ENCODE results near the gene ABHD8. TPM values are rescaled to one million over a fixed set of nuclear protein-coding genes. Genes with fewer than 3 reads are reported as not detected.

Gene ABHD8
- total RNA-seq, 2 donors from 2014 or later: 11.2 to 11.6 TPM

DNA sequence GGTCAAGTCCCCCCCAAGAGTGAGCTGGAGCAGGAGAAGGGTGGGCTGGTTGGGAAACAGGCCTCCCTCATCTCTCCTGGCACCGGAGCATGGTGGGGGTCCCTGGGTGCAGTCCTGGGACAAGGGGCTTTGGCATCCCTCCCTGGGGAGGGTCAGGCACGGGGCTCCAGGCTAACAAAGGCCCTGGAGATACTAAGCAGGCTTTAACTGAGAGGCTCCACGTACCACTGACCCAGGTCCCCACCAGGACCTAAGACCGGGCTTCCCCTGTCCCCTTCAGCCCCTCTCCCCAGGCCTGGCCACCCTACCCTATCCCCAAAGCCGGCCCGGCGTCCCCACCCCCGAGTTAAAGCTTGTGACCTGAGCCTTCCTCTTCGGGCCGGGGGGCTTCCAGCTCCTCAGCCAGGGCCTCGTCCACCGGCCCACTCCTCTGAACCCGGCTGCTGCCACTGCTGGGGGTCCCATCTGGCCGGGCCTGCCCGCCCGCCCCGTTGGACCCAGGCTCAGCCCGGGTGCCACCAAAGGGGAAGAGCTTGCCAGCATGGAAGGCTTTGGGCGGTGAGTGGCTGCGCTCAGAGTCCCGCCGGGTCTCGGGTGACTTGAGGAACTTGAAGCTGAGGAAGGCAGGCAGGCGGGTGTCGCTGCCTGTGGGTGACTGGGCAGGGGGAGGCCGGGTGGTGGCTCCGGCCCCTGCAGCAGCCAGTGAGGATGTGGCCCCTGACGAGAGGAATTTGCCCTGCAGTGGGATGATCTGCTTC lies 21.3 kb upstream of the ABHD8 start:
- ATAC-seq: no peak
- intact Hi-C loops (cut with DNase I): no loop called here
- no peak for DNase-seq

DNA sequence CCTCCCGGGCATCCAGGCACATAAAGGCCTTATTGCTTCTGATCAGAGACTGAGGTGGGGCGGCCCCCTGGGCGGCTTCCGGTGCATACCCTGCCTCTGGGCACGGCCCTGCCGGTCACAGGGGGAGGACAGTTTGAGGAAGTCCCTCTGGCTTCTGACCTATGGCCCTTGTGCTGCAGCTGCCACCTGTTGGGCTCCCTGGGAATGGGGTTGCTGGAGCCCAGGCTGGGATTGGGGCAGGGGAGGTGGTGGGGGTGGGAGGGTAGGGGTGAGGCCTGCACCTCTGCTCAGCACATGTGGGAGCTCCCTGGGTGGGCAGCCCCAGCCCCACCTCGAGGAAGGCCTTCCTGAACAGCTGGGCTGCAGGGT lies 20.7 kb upstream of the ABHD8 start:
- intact Hi-C loops (cut with DNase I): no loop called here
- ATAC-seq (no peak), DNase-seq (no peak)

GRCh38 chr19:17323300-17323963 lies 20.2 kb upstream of the ABHD8 start:
- intact Hi-C loops (cut with DNase I): no loop called here
- ATAC-seq: no peak
- no peak for DNase-seq

DNA sequence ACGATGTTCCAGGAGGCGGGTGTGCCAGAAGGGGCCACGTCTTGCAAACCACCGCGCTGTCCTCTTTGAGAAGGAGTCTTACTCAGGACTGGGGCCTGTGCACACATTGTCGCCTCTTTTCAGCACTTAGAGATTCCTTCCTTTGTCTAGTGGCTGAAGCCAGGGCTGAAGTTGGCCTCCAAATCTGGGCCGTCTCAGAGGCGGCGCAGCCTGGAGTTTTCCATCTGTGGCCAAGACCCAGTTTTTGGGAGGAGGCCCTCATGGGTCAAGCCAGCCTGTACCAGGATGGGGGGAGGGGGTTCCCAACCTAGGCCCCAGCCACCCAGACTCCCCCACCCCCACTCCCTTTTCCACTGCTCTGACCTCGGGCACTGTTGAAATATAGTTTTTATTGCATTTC lies 19.6 kb upstream of the ABHD8 start:
- intact Hi-C loops (cut with DNase I): no loop called here
- DNase-seq (no peak), ATAC-seq (no peak)

DNA sequence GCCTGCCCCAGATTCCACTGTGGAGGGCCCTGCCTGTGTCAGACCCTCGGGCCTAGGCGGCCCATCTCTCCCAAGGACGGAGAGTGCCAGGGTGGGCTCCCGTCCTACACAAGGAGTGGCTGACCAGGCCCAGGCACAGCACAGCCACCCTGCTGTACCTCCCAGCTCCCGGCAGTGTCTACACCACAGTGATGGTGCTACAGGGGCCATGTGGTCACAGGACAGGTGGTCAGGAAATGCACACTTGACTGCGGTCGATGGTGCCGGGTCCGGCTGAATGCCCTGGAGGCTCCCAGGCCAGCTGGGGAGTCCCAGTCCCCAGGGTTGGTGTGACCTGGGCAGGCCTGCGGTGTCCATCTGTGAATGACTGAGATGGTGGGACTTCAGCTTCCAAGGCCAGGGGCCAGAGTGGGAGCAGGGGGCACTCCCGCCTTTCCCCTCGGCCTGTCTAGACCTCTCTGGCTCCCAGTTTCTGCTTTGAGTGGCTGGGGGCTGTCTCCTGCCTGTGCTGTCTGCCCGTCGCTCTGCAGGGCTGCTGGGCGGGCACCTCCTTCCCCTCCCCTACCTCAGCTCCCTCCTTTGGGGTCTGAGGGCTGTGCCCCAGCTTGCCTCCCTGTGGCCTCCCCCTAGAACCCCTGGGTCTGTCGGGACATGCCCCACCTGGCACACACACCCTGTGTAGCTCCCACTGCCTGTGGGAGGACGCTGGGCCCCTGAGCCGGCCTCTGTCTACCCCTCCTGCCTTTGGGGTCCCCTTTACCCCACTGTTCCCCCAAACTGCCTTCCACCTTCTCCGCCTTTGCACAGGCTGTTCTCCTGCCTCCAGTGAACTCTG lies 18.6 kb upstream of the ABHD8 start:
- ATAC-seq (no peak), DNase-seq (no peak)
- intact Hi-C loops (cut with DNase I): no loop called here

DNA sequence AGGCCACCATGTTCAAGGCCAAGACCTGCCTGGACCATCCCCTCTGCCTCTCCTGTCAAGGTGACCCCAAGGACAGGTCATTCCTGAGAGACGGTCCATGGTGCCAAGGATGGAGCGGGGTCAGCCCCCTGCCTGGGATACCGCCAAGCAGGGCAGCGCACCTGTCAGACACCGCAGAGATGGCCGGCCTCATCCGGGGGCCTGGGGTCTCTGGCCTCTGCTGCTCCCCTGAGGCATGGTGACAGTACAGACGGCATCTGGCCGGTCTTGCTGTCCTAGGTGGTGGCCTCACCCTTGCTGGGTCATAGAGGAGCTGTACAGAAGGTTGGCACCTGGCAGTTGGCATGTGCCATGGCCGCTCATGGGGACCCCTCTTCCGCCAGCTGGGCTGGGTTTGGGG lies 17.2 kb upstream of the ABHD8 start:
- ATAC-seq (no peak), DNase-seq (no peak)
- intact Hi-C loops (cut with DNase I): no loop called here

- DNase-seq (no peak), ATAC-seq (no peak)
- intact Hi-C loops (cut with DNase I): no loop called here
These were observed 16.4 kb upstream of the ABHD8 start for GRCh38 chr19:17319473-17320238.

- ATAC-seq (no peak), DNase-seq (no peak)
- intact Hi-C loops (cut with DNase I): no loop called here
These were observed 15.7 kb upstream of the ABHD8 start for GRCh38 chr19:17318966-17319365.

DNA sequence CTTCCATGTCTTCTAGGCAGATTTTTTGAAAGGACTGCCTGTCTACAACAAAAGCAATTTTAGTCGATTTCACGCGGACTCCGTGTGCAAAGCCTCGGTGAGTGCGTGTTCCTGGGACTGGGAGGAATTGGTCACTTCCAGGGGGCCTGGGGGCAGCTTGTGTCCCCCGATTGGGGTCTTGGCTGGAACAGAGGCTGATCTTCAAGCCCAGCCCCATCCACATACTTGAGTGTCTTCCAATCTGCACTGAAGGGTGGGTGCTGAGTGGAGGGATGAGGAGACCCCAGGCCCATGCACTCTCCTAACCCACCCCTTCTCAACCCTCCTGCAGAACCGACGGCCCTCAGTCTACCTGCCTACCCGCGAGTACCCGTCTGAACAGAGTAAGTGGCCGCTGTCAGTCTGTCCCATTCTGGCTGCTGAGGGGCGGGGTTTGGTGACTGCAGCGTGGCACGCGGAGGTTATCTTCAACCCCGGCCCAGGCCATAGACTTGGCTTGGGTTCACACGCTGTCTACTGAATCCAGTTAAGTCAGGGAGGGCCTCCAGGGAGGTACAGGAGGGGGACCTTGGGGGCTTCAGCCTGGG lies 10.9 kb upstream of the ABHD8 start:
- ATAC-seq (no peak), DNase-seq (no peak)
- intact Hi-C loops (cut with DNase I): no loop called here

- intact Hi-C loops (cut with DNase I): no loop called here
- DNase-seq (no peak), ATAC-seq (no peak)
These were observed 9.2 kb upstream of the ABHD8 start for GRCh38 chr19:17312189-17313113.

DNA sequence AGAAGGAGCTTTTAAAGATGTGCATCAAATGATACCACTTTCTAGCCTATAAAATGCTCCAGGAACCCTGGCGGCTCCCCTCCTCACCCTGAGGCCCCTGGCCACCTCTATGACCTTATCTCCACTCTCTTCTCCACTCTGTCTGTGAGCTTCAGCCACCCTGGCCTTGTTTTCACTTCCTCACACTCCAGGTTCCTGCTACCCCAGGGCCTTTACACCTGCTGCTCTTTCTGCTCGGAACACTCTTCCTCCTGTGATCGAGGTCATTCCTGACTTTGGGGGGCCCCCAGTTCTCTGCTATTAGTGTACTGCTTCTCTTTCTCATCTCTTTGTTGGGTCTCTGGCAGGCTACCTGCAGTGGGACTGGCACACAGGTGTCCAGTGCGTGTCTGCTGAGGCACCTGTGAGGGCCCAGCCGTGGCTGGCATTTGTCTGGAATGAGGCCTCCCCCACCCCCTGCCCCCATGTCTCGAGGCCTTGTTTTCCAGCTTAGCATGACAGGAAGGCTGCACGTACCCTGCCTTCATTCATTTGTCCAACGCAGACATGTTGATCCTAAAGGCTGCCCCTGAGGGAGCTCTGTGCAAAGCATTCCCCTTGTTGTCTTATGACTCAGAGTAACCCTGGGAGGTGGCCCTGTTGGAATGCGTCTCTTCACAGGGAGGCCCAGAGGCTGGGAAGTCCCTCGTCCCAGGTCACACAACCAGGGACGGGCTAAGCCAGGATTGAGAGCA lies 8.4 kb upstream of the ABHD8 start:
- ATAC-seq (no peak), DNase-seq (no peak)
- intact Hi-C loops (cut with DNase I): no loop called here

- intact Hi-C loops (cut with DNase I): no loop called here
- ATAC-seq (no peak), DNase-seq (no peak)
These were observed 6.8 kb upstream of the ABHD8 start for GRCh38 chr19:17309965-17310461.

DNA sequence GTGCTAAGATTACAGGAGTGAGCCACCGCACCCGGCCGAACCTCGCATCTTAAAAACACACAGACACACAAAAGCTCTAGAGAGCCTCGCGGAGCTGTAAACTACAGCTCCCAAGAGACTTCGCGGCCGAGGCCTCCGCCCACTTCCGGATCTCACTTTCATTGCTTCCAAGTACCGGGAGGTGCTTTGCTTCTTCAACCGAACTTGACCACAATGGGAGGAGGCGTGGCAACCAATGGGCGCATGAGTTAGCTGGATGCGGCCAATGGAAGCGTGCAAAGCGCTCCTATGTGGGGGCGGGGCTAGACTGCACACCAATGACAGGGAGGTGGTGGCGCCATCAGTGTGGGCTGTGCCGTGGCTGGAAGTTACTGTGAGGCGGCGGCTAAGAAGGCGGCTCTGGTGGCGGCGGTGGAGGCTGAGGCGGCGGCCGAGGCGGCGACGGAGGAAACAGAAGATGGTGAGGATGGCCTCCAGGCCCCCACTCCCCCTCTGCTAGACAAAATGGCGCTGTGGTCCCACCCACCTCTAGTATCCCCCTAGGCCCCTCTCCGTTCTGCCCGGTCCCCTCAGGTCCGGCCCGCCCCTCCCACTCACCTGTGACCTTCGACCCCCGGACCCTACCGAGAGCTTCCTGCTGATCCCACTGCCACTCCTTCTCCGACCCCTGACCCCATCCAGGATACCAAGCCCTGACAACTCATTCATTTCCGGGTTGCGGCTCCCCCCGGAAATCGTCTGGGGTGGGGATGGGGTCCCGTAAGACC lies 6.2 kb upstream of the ABHD8 start, which contains the start of gene DDA1:
Gene DDA1, plus strand, starts transcription at position 366 of the 767 bp plus-strand sequence. Its CDS starts 92 bp downstream, at position 458.
- intact Hi-C loops (cut with DNase I): no loop called here
- ATAC-seq (peak; percentile 88 to 89), DNase-seq (peak; percentile 100)

DNA sequence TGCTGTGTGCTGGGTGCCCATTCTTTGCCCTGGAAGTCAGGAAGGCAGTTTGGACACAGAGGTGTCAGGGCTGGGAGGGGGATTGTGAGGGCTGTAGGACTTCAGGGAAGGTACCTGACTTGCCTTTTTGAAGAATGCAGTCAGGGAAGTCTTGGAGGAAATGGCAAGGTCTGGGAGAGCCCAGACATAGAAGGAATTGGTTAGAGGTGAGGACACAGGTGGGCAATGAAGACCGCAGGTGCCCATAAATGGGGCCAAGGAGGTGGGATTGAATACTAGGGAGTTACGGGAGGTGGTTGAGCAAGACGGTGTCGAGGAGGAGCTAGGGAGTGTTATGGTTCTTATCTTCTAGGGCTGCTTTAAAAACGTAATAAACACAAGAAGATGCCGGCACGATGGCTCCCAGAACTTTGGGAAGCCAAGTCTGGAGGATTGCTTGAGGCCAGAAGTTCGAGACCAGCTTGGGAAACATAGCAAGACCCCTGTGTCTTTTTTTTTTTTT lies 4.7 kb upstream of the ABHD8 start:
- DNase-seq (no peak), ATAC-seq (no peak)
- intact Hi-C loops (cut with DNase I): no loop called here

- intact Hi-C loops (cut with DNase I): no loop called here
- ATAC-seq (no peak), DNase-seq (no peak)
These were observed 3.1 kb upstream of the ABHD8 start for GRCh38 chr19:17306285-17306714.
